GM12878 (cell line): ENCODE results near the gene TRAPPC2. TPM values are rescaled to one million over a fixed set of nuclear protein-coding genes. Genes with fewer than 3 reads are reported as not detected.

Experiments
- BHLHE40 ChIP-seq, 2 experiments: fragments of 450-650 bp in 1 of 2; IDR thresholded peaks; 2 replicates each; pipeline ENCODE4 v1.6.1; 2011 to 2017; ENCODE audit warnings: low read depth in 2 of 2, borderline replicate concordance in 1 of 2, improper control_type of control experiment in 1 of 2, low read length in 1 of 2, mild to moderate bottlenecking in 1 of 2
- E4F1 ChIP-seq: fragments of 450-650 bp; IDR thresholded peaks from 2 replicates; pipeline ENCODE4 v1.6.1; 2018; ENCODE audit warnings: borderline replicate concordance, mild to moderate bottlenecking; ENCODE audit not compliant: partially characterized antibody
- IRF4 ChIP-seq: IDR thresholded peaks from 2 replicates; pipeline ENCODE4 v1.6.1; 2011; ENCODE audit warnings: low read depth, low read length
- NR2C1 ChIP-seq: fragments of 450-650 bp; IDR thresholded peaks from 2 replicates; pipeline ENCODE4 v1.6.1; 2017; ENCODE audit warnings: antibody characterized with exemption, mild to moderate bottlenecking, moderate library complexity
- NRF1 ChIP-seq: conservative IDR thresholded peaks from 2 replicates; pipeline ENCODE4 v1.6.1; 2011; ENCODE audit warnings: mild to moderate bottlenecking, low read depth, low read length, improper control_type of control experiment
- PAX8 ChIP-seq: fragments of 450-650 bp; IDR thresholded peaks from 2 replicates; pipeline ENCODE4 v1.6.1; 2017; ENCODE audit warnings: mild to moderate bottlenecking, moderate library complexity
- RB1 ChIP-seq: fragments of 450-650 bp; formaldehyde crosslinking; IDR thresholded peaks from 2 replicates; pipeline ENCODE4 v1.6.1; 2017; ENCODE audit warnings: mild to moderate bottlenecking, borderline replicate concordance
- RUNX3 ChIP-seq: IDR thresholded peaks from 2 replicates; pipeline ENCODE4 v1.6.1; 2012; ENCODE audit warnings: low read length, inconsistent platforms
- TCF12 ChIP-seq: IDR thresholded peaks from 2 replicates; pipeline ENCODE4 v1.6.1; 2011; ENCODE audit warnings: low read depth, mild to moderate bottlenecking, low read length
- polyA plus RNA-seq, 11 experiments: library from polyadenylated mRNA; depleted of rRNA in 4 of 11; unstranded in 6 of 11; stranded (reverse) in 5 of 11; fragments of >200 nt; fragmentation: Nextera tagmentation in 4 of 11; fragmentation: Illumina TruSeq in 1 of 11; extraction: Ambion mirVana in 4 of 11; extraction: Trizol in 1 of 11; gene quantifications; 1 replicate in 1 of 11; 2 replicates in 10 of 11; pipeline versions ENCODE4 v1.2.1 to v1.2.3, GENCODE V29; 2011 to 2016; ENCODE audit warnings: inconsistent platforms in 2 of 11, missing spikeins in 2 of 11, low read depth in 1 of 11
- total RNA-seq, 4 experiments: library from RNA; depleted of rRNA in 3 of 4; stranded (reverse); fragments of >200 nt in 3 of 4; fragmentation: Illumina TruSeq in 1 of 4; extraction: Trizol in 1 of 4; gene quantifications; 2 replicates each; pipeline versions ENCODE4 v1.2.1 to v1.2.3, GENCODE V29; 2013 to 2021
- TF ChIP-seq, protein P1 (sequence below): fragments of 450-650 bp; IDR thresholded peaks from 2 replicates; pipeline ENCODE4 v1.6.1; 2017; ENCODE audit warnings: mild to moderate bottlenecking, low read depth, inconsistent platforms; ENCODE audit not compliant: poor library complexity, severe bottlenecking
- TF ChIP-seq, protein P2 (sequence below): fragments of 450-650 bp; IDR thresholded peaks from 2 replicates; pipeline ENCODE4 v1.6.1; 2017; ENCODE audit warnings: antibody characterized with exemption, mild to moderate bottlenecking, moderate library complexity
- TF ChIP-seq, protein P3 (sequence below): fragments of 450-650 bp; conservative IDR thresholded peaks from 2 replicates; pipeline ENCODE4 v1.6.1; 2017; ENCODE audit warnings: mild to moderate bottlenecking, moderate library complexity

Gene TRAPPC2
- total and polyA plus RNA-seq, 10 of the 15 experiments (the other 5 are each of a cell fraction or from before 2014, with no cell fraction given) = 12.4 to 28.4 (median 21.3) TPM

DNA sequence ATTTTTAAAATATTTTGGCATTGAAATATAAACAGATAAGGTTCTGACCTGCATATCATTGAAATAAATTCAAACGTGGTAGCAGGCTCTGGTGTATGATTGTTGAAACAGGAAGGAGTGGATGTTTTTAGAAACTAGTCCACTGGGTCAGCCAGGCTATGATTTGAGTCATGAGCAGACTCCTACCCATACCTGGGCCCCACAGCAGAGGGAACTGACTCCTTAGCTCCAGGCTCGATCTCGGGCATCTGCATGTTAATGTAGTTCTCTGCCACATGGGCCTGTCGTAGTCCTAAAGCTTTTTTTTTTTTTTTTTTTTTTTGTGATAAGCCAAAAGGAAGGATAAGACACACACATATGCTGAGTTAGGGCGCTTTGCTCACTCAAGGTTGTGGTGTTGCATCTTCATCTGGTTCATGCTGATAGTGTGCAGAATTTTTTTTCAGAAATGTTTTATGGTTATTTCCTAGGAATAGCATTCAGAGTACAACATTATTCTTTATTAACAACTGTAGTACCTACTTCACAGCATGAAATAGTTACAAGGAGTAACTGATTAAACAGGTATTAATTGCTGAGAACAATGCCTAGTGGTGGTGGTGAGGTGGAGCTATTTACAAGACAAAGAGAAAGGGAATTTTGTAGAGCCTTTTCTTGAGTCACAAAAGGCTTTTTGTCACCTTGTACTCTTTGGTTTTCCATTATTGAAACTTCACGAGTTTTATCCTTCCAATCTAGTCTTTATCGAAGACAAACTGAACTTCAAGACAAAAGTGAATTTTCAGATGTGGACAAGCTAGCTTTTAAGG lies 27.4 kb upstream of the TRAPPC2 start (continued):
- peak; percentile 63 for TF ChIP-seq RUNX3
- TF ChIP-seq, protein P1, sequence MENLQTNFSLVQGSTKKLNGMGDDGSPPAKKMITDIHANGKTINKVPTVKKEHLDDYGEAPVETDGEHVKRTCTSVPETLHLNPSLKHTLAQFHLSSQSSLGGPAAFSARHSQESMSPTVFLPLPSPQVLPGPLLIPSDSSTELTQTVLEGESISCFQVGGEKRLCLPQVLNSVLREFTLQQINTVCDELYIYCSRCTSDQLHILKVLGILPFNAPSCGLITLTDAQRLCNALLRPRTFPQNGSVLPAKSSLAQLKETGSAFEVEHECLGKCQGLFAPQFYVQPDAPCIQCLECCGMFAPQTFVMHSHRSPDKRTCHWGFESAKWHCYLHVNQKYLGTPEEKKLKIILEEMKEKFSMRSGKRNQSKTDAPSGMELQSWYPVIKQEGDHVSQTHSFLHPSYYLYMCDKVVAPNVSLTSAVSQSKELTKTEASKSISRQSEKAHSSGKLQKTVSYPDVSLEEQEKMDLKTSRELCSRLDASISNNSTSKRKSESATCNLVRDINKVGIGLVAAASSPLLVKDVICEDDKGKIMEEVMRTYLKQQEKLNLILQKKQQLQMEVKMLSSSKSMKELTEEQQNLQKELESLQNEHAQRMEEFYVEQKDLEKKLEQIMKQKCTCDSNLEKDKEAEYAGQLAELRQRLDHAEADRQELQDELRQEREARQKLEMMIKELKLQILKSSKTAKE = no peak
- no peak for TF ChIP-seq NR2C1
- TF ChIP-seq IRF4 = peak; percentile 71
- no peak for TF ChIP-seq PAX8
- no peak for TF ChIP-seq BHLHE40 (IDR thresholded peaks at IDR 0.05; ENCODE audit: borderline replicate concordance in 1 of 2, low read depth in 2 of 2, low read length in 1 of 2)
- TF ChIP-seq, protein P2, sequence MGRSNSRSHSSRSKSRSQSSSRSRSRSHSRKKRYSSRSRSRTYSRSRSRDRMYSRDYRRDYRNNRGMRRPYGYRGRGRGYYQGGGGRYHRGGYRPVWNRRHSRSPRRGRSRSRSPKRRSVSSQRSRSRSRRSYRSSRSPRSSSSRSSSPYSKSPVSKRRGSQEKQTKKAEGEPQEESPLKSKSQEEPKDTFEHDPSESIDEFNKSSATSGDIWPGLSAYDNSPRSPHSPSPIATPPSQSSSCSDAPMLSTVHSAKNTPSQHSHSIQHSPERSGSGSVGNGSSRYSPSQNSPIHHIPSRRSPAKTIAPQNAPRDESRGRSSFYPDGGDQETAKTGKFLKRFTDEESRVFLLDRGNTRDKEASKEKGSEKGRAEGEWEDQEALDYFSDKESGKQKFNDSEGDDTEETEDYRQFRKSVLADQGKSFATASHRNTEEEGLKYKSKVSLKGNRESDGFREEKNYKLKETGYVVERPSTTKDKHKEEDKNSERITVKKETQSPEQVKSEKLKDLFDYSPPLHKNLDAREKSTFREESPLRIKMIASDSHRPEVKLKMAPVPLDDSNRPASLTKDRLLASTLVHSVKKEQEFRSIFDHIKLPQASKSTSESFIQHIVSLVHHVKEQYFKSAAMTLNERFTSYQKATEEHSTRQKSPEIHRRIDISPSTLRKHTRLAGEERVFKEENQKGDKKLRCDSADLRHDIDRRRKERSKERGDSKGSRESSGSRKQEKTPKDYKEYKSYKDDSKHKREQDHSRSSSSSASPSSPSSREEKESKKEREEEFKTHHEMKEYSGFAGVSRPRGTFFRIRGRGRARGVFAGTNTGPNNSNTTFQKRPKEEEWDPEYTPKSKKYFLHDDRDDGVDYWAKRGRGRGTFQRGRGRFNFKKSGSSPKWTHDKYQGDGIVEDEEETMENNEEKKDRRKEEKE = no peak
- TF ChIP-seq E4F1 = no peak
- TF ChIP-seq RB1 = no peak
- TF ChIP-seq, protein P3, sequence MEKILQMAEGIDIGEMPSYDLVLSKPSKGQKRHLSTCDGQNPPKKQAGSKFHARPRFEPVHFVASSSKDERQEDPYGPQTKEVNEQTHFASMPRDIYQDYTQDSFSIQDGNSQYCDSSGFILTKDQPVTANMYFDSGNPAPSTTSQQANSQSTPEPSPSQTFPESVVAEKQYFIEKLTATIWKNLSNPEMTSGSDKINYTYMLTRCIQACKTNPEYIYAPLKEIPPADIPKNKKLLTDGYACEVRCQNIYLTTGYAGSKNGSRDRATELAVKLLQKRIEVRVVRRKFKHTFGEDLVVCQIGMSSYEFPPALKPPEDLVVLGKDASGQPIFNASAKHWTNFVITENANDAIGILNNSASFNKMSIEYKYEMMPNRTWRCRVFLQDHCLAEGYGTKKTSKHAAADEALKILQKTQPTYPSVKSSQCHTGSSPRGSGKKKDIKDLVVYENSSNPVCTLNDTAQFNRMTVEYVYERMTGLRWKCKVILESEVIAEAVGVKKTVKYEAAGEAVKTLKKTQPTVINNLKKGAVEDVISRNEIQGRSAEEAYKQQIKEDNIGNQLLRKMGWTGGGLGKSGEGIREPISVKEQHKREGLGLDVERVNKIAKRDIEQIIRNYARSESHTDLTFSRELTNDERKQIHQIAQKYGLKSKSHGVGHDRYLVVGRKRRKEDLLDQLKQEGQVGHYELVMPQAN = no peak
- 0 out of 2 replicates have a peak, but pooled peaks have one; percentile 32 for TF ChIP-seq TCF12
- TF ChIP-seq NRF1 = no peak
